HEK293T (cell line): Measurements from ENCODE around the gene ATP11A.
"Not testable (repeated sequence)": the region's sequence is repeated elsewhere in the genome, so short reads cannot be mapped to it uniquely, and the experiment has no call there.

Experiments
- CTCF ChIA-PET: fragments of 350-600 bp; formaldehyde crosslinking; extraction: SDS; loops from one replicate; lab custom pipeline; 2021; ENCODE audit warnings: antibody characterized with exemption, inconsistent platforms; lab: Yijun Ruan, JAX
- POLR2A ChIA-PET: fragments of 350-600 bp; formaldehyde crosslinking; extraction: SDS; loops from one replicate; lab custom pipeline; 2020; ENCODE audit warnings: antibody characterized with exemption, inconsistent platforms; lab: Yijun Ruan, JAX
- DNase-seq: peaks from one replicate; pipeline ENCODE4 v3.0.0; 2012; ENCODE audit warnings: mixed read lengths; ENCODE audit errors: extremely low spot score
- ARNT ChIP-seq: fragments of 450-650 bp; IDR thresholded peaks from 2 replicates; pipeline ENCODE4 v1.6.1; 2017; ENCODE audit warnings: mild to moderate bottlenecking
- BHLHE40 ChIP-seq: fragments of 450-650 bp; IDR thresholded peaks from 2 replicates; pipeline ENCODE4 v1.6.1; 2016; ENCODE audit warnings: mild to moderate bottlenecking, moderate library complexity, borderline replicate concordance
- CTBP1 ChIP-seq: fragments of 450-650 bp; IDR thresholded peaks from 2 replicates; pipeline ENCODE4 v1.6.1; 2016; ENCODE audit warnings: borderline replicate concordance
- ELF4 ChIP-seq: fragments of 450-650 bp; IDR thresholded peaks from 2 replicates; pipeline ENCODE4 v1.6.1; 2017; ENCODE audit warnings: antibody characterized with exemption
- FOXA1 ChIP-seq: fragments of 450-650 bp; IDR thresholded peaks from 2 replicates; pipeline ENCODE4 v1.6.1; 2016; ENCODE audit warnings: mild to moderate bottlenecking
- FOXK2 ChIP-seq: fragments of 450-650 bp; IDR thresholded peaks from 2 replicates; pipeline ENCODE4 v1.6.1; 2016; ENCODE audit warnings: mild to moderate bottlenecking
- FOXM1 ChIP-seq: fragments of 450-650 bp; IDR thresholded peaks from 2 replicates; pipeline ENCODE4 v1.6.1; 2017; ENCODE audit warnings: mild to moderate bottlenecking, borderline replicate concordance
- HDGF ChIP-seq: fragments of 450-650 bp; IDR thresholded peaks from 2 replicates; pipeline ENCODE4 v1.6.1; 2017; ENCODE audit warnings: antibody characterized with exemption, borderline replicate concordance
- L3MBTL2 ChIP-seq: fragments of 450-650 bp; conservative IDR thresholded peaks from 2 replicates; pipeline ENCODE4 v1.6.1; 2016; ENCODE audit warnings: mild to moderate bottlenecking
- LEF1 ChIP-seq: fragments of 450-650 bp; IDR thresholded peaks from 2 replicates; pipeline ENCODE4 v1.6.1; 2017; ENCODE audit warnings: mild to moderate bottlenecking, borderline replicate concordance
- NFRKB ChIP-seq: fragments of 450-650 bp; IDR thresholded peaks from 2 replicates; pipeline ENCODE4 v1.6.1; 2016; ENCODE audit warnings: mild to moderate bottlenecking, moderate library complexity
- SP1 ChIP-seq: fragments of 450-650 bp; IDR thresholded peaks from 2 replicates; pipeline ENCODE4 v1.6.1; 2017
- SUZ12 ChIP-seq: fragments of 450-650 bp; IDR thresholded peaks from 2 replicates; pipeline ENCODE4 v1.6.1; 2016; ENCODE audit warnings: mild to moderate bottlenecking
- TARDBP ChIP-seq: fragments of 450-650 bp; IDR thresholded peaks from 2 replicates; pipeline ENCODE4 v1.6.1; 2016
- ZNF384 ChIP-seq: fragments of 450-650 bp; IDR thresholded peaks from 2 replicates; pipeline ENCODE4 v1.6.1; 2016
- TF ChIP-seq, protein P1 (sequence below): fragments of 450-650 bp; IDR thresholded peaks from 2 replicates; pipeline ENCODE4 v1.6.1; 2016

Gene ATP11A

GRCh38 chr13:112859817-112860190, 170.0 kb downstream of the ATP11A start:
- CTCF ChIA-PET = no interaction called here

DNA sequence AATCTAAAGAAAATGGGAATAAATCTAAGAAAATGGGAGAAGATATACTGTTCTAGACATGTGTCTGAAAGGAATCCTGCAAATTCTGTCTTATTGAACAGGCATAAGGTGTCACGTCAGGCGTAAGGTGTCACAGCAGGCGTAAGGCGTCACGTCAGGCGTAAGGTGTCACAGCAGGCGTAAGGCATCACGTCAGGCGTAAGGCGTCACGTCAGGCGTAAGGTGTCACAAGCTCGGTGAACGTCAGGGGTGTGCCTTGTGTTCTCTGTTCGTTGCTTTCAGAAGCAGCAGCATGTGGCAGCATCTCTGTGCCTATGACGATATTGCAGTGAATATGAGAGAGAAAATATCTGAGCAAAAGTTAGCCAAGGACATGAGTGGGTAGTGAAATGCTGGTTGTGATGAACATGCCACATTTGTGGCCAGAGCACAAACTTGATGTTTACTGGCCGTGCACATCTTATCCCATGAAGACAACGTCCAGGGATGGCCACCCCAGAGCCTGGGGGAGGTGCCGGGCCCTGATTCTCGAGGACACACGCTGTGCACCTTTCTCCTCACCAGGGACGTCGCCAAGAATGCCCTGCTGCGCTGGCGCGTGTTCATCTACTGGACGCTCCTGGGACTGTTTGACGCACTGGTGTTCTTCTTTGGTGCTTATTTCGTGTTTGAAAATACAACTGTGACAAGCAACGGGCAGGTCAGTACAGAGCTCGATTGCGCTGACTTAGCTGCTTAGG, 172.2 kb downstream of the ATP11A start:
- POLR2A ChIA-PET = no interaction called here
- CTCF ChIA-PET = no interaction called here
- DNase-seq = no peak
- TF ChIP-seq ELF4 (no peak), FOXM1 (no peak), TARDBP (no peak), SP1 (no peak), FOXK2 (no peak), SUZ12 (no peak), HDGF (no peak), NFRKB (no peak), FOXA1 (no peak), BHLHE40 (no peak), L3MBTL2 (no peak), CTBP1 (no peak), ARNT (no peak), ZNF384 (no peak), LEF1 (no peak)
- TF ChIP-seq, protein P1, sequence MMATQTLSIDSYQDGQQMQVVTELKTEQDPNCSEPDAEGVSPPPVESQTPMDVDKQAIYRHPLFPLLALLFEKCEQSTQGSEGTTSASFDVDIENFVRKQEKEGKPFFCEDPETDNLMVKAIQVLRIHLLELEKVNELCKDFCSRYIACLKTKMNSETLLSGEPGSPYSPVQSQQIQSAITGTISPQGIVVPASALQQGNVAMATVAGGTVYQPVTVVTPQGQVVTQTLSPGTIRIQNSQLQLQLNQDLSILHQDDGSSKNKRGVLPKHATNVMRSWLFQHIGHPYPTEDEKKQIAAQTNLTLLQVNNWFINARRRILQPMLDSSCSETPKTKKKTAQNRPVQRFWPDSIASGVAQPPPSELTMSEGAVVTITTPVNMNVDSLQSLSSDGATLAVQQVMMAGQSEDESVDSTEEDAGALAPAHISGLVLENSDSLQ = no peak

More at GRCh38 chr13:112859817-112860190, 170.0 kb downstream of the ATP11A start:
- POLR2A ChIA-PET = no interaction called here
- TF ChIP-seq FOXK2 (no peak), ZNF384 (no peak), SP1 (no peak), HDGF (no peak), L3MBTL2 (no peak)
- DNase-seq = no peak

GRCh38 chr13:112863356-112863755, 173.5 kb downstream of the ATP11A start:
- POLR2A ChIA-PET, CTCF ChIA-PET: not testable (repeated sequence)

GRCh38 chr13:112865478-112865877, 175.6 kb downstream of the ATP11A start:
- POLR2A ChIA-PET, DNase-seq, CTCF ChIA-PET: not testable (repeated sequence)

More at GRCh38 chr13:112863356-112863755, 173.5 kb downstream of the ATP11A start:
- not testable (repeated sequence) for DNase-seq

DNA sequence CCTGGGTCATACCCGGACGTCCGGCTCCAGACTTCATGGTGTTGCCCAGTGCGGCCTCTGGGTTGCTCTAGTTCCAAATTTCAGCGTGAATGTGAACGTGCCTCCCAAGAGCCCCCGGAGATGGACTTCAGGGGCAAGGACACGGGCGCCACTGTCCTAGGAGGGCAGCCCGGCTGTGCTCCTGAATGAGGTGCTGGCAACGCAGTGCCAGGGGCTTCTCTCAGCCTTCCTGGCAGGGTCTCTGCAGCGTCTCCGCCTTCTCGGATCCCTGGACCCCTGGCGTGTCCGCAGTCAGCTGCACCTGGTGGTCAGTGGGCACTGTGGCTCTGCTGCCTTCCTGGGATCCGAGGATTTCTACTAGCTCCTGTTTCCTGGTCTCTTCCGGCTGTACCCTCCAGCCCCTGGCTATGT, 177.5 kb downstream of the ATP11A start:
- DNase-seq = no peak
- TF ChIP-seq ELF4 = no peak
- TF ChIP-seq, protein P1 = no peak
- TF ChIP-seq SUZ12 = no peak
- no peak for TF ChIP-seq L3MBTL2
- no peak for TF ChIP-seq CTBP1
- no peak for TF ChIP-seq NFRKB
- TF ChIP-seq FOXM1 = no peak
- no peak for TF ChIP-seq FOXK2
- no peak for TF ChIP-seq TARDBP
- TF ChIP-seq ZNF384 = no peak
- ChIA-PET CTCF (no interaction called here), POLR2A (no interaction called here)

- ChIA-PET POLR2A (no interaction called here), CTCF (no interaction called here)
- TF ChIP-seq FOXK2 (no peak), SP1 (no peak), LEF1 (no peak), FOXA1 (no peak), TARDBP (no peak), ARNT (no peak), CTBP1 (no peak), ZNF384 (no peak), FOXM1 (no peak), SUZ12 (no peak), BHLHE40 (no peak), L3MBTL2 (no peak), HDGF (no peak)
- TF ChIP-seq, protein P1 = no peak
- no peak for DNase-seq
These were observed 178.5 kb downstream of the ATP11A start for GRCh38 chr13:112868308-112868707.
